Thyroid gland (tissue), 4 donors: ENCODE results near the gene INPP5A.

ENCODE experiments used
- POLR2A ChIP-seq, 2 donors: fragments of 450-650 bp; IDR thresholded peaks; one replicate each; pipeline ENCODE4 v1.6.1; 2017; ENCODE audit warnings: antibody characterized with exemption in 2 of 2, mild to moderate bottlenecking in 2 of 2, moderate library complexity in 1 of 2
- TF ChIP-seq, protein P1 (sequence below), 6 experiments: fragments of 200-600 bp in 3 of 6; fragments of 450-650 bp in 3 of 6; sonication (generic) in 3 of 6; IDR thresholded peaks; one replicate each; pipeline ENCODE4 v1.5.1; 2016 to 2019; ENCODE audit warnings: antibody characterized with exemption in 6 of 6, mild to moderate bottlenecking in 2 of 6, inconsistent platforms in 1 of 6, moderate library complexity in 1 of 6

DNA sequence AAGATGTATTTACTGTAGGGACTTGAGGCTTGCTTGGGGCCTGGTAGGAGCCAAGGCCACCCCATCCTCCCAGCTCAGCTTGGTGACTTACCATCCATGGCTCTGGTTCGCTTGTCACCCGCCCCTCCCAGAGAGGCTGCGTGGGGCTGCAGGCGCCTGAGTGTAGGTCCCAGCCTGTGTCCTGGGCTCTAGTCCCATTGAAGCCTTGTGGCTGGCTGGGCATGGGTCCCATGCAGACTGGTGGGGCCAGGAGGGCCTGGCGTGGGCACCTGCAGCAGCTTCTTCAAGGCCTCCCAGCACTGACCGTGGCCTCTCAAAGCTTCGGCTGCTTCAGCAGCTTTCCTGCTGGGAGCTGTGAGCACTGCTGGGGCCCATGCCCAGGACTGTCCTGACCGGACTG lies 118.1 kb downstream of the INPP5A start:
- TF ChIP-seq, protein P1, sequence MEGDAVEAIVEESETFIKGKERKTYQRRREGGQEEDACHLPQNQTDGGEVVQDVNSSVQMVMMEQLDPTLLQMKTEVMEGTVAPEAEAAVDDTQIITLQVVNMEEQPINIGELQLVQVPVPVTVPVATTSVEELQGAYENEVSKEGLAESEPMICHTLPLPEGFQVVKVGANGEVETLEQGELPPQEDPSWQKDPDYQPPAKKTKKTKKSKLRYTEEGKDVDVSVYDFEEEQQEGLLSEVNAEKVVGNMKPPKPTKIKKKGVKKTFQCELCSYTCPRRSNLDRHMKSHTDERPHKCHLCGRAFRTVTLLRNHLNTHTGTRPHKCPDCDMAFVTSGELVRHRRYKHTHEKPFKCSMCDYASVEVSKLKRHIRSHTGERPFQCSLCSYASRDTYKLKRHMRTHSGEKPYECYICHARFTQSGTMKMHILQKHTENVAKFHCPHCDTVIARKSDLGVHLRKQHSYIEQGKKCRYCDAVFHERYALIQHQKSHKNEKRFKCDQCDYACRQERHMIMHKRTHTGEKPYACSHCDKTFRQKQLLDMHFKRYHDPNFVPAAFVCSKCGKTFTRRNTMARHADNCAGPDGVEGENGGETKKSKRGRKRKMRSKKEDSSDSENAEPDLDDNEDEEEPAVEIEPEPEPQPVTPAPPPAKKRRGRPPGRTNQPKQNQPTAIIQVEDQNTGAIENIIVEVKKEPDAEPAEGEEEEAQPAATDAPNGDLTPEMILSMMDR (IDR thresholded peaks at IDR 0.05), result no peak
- TF ChIP-seq POLR2A (IDR thresholded peaks at IDR 0.05), result no peak
